ENCODE results near the gene PRRT1. TPM values are rescaled to one million over a fixed set of nuclear protein-coding genes. Genes with fewer than 3 reads are reported as not detected.

The PRRT1 gene
- total RNA-seq, 6 donors from 2014 or later: 0.69 to 6.3 (median 0.98) TPM; not detected in 1

DNA sequence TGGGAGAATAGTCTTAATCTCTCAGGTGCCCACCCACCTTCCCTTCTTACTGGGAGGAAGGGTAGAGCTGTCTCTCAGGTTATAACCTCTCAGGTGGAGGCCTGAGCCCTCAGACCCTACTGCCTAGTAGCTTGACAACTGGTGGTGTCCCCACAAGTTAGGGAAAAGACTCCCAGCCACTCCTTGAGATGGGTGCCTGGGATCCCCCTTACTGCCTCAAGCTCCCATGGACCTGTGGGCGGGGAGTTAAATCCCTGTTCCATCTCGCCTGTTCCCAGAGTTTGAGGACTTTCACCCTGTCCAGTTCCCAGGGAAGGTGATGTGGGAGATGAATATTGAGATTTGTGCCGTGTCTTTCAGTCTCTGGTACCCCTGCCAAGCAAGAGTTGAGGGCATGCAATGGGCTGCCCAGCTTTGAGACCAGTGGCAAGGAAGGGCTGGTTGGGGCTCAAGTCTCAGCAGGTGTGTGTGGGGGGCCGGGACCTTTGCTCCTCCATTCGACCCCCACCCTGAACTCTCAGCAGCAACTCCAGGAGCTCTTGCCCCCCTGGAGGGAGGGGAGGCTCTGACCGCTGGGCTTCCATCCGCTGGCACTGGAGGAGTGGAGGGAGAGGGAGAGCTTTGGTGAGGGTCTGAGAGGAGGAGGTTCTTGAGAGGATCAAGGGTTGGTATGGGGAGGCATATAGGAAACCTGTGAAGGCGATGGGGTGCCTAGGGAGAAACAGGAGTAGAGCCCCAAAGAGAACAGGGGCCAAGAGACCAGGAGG lies 39.4 kb upstream of the PRRT1 start:
- no peak for ATAC-seq (ENCODE audit: low FRiP score in 2 of 2)
- Histone ChIP-seq H3K27ac (peak overlapping the region; percentile 93 to 98 (median 96)), H3K27me3 (no peaks in the 10 kb centered on the region), H3K36me3 (peaks cover 0 to 22% (median 11%) of the 10 kb centered on the region in 4 donors), H3K4me3 (peak overlapping the region in 3 of 4 donors; percentile 72 to 96 (median 80)), H3K4me1 (peaks cover 68 to 82% (median 77%) of the 10 kb centered on the region in 4 donors), H3K9me3 (no peaks in the 10 kb centered on the region)
- WGBS, 2 donors: 78 to 82% methylated on average over 6 to 8 of the region's 8 CpGs
- no peak for DNase-seq
- TF ChIP-seq POLR2AphosphoS5 (IDR thresholded peaks at IDR 0.05): no peak
- TF ChIP-seq, protein P1, sequence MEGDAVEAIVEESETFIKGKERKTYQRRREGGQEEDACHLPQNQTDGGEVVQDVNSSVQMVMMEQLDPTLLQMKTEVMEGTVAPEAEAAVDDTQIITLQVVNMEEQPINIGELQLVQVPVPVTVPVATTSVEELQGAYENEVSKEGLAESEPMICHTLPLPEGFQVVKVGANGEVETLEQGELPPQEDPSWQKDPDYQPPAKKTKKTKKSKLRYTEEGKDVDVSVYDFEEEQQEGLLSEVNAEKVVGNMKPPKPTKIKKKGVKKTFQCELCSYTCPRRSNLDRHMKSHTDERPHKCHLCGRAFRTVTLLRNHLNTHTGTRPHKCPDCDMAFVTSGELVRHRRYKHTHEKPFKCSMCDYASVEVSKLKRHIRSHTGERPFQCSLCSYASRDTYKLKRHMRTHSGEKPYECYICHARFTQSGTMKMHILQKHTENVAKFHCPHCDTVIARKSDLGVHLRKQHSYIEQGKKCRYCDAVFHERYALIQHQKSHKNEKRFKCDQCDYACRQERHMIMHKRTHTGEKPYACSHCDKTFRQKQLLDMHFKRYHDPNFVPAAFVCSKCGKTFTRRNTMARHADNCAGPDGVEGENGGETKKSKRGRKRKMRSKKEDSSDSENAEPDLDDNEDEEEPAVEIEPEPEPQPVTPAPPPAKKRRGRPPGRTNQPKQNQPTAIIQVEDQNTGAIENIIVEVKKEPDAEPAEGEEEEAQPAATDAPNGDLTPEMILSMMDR (IDR thresholded peaks at IDR 0.05): no peak

DNA sequence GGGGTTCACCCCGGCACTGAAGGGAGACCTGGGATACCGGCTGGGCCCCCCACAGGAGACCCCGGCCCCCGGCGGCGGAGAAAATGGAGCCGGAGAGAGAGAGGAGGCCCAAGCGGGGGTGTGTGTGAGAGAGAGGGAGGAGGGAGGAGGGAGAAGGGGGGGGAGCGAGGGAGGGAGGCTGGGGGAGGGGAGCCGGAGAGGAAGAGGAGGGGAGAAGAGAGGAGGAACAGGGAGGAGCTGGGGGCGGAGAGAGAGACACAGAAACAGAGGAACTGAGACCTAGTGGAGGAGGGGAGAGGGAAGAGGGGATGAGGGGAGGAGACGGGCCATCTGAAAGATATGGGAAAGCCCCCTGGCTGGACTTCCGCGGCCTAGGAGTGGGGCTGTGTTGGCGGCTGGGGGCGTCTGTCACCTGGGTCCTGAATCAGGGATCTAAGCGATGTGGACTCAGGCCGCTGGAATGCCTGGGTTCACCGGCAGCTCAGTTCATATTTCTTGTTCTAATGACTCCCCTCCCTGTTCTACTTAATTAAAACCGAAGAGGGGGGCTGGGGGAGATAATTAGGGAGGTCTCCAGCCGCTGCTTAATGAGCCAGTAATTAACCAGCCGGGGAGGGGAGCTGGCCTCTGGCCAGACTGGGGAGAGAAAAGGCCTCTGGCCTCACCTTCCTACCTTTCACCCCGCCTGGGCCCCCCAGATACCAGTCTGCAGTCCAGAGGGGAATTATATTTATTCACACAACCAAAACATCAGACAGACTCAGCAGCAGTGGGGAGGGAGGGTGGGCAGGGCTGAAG lies 38.5 kb upstream of the PRRT1 start, which contains the start of gene PBX2:
Gene PBX2 (minus strand): TSS at position 149 of the 798 bp plus-strand sequence. CDS start 287 bp downstream, outside the sequence.
- H3K36me3 ChIP-seq: peaks cover 0 to 24% (median 12%) of the 10 kb centered on the region in 4 donors
- H3K4me3 ChIP-seq: peak within 1 kb of the TSS; percentile 72 to 96 (median 83)
- 1 to 2% methylated on average over 16 to 19 of the region's 23 CpGs for WGBS, 2 donors
- H3K4me1 ChIP-seq: peaks cover 72 to 87% (median 82%) of the 10 kb centered on the region in 4 donors
- no peaks in the 10 kb centered on the region for H3K27me3 ChIP-seq
- no peaks in the 10 kb centered on the region for H3K9me3 ChIP-seq
- ATAC-seq (ENCODE audit: low FRiP score in 2 of 2): peak; percentile 83 to 88
- peak within 1 kb of the TSS; percentile 93 to 98 (median 96) for H3K27ac ChIP-seq
- peak in 1 of 2 donors; percentile 95 for DNase-seq
- peak; percentile 54 to 88 for TF ChIP-seq POLR2AphosphoS5 (IDR thresholded peaks at IDR 0.05)
- TF ChIP-seq POLR2A (IDR thresholded peaks at IDR 0.05): peak in 2 of 4 donors; percentile 87 to 92
- no peak for TF ChIP-seq EP300 (IDR thresholded peaks at IDR 0.05)
- TF ChIP-seq, protein P1 (IDR thresholded peaks at IDR 0.05): no peak

DNA sequence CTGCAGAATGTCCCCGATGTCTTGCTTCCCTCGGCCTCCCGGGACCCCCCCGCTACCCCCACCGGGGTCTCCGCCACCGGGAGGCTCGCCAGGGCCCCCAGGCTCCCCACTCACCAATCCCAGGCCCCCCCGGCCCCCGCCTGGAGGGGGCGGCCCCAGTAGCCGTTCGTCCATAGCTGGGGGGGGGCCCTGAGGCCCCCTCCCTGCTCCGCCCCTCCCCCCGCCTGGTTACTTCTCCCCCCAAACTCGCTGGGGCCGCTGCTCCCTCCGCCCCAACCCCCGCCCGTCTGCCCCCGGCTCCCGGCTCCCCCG lies 38.0 kb upstream of the PRRT1 start:
- ATAC-seq (ENCODE audit: low FRiP score in 2 of 2) (peak in 1 of 2 donors; percentile 10), DNase-seq (peak in 1 of 2 donors; percentile 89)
- peaks cover 69 to 81% (median 77%) of the 10 kb centered on the region in 4 donors for H3K4me1 ChIP-seq
- H3K36me3 ChIP-seq: peaks cover 0 to 24% (median 12%) of the 10 kb centered on the region in 4 donors
- H3K9me3 ChIP-seq: no peaks in the 10 kb centered on the region
- peak overlapping the region; percentile 93 to 98 (median 96) for H3K27ac ChIP-seq
- H3K27me3 ChIP-seq: no peaks in the 10 kb centered on the region
- H3K4me3 ChIP-seq: peak overlapping the region; percentile 72 to 96 (median 83)
- WGBS, 2 donors: 19% methylated on average over 4 of the region's 23 CpGs; no CpG with 5 or more reads in 1 of the 2 donors
- TF ChIP-seq POLR2A (IDR thresholded peaks at IDR 0.05): no peak
- TF ChIP-seq EP300 (IDR thresholded peaks at IDR 0.05): no peak

DNA sequence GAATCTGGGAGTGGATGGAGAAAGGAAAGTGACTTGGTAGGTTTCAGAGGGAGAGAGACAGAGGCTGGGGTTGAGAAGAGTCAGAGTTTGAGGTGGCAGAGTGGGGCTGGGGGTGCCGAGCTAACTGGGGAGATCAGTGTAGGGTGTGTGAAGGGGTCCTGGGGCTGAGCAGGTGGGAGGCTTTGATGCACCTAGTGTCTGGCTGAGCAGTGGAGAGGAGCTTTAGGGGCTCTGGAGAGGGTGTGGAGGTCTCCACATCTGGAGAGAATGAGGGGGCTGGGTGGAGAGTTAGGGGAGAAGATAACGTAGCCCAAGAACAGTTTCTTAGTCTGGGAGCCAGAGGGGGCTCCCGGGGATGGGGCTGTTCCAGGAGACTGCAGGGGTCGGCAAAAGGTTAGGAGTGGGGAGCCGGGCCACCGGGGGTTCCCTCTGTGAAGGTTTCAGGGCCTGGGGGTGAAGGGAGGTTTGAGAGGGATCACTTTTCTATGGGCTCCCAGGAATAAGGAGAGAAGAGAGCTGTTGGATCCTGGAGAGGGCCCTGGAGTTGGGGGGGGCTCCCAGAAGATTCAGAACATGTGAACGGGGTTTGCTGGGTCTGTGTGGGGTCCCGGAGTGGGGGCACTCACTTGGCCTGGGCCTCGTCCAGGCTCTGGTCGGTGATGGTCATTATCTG lies 37.5 kb upstream of the PRRT1 start:
- TF ChIP-seq, protein P1 (IDR thresholded peaks at IDR 0.05): no peak
- TF ChIP-seq EP300 (IDR thresholded peaks at IDR 0.05): no peak
- TF ChIP-seq POLR2A (IDR thresholded peaks at IDR 0.05): no peak
- TF ChIP-seq POLR2AphosphoS5 (IDR thresholded peaks at IDR 0.05): no peak
- peak overlapping the region; percentile 72 to 96 (median 83) for H3K4me3 ChIP-seq
- H3K27me3 ChIP-seq: no peaks in the 10 kb centered on the region
- 4 to 5% methylated on average over 8 to 10 of the region's 10 CpGs for WGBS, 2 donors
- ATAC-seq (ENCODE audit: low FRiP score in 2 of 2) (no peak), DNase-seq (no peak)
- peaks cover 68 to 81% (median 77%) of the 10 kb centered on the region in 4 donors for H3K4me1 ChIP-seq
- no peaks in the 10 kb centered on the region for H3K9me3 ChIP-seq
- peaks cover 0 to 24% (median 12%) of the 10 kb centered on the region in 4 donors for H3K36me3 ChIP-seq
- peak overlapping the region; percentile 93 to 98 (median 96) for H3K27ac ChIP-seq

All from upper lobe of left lung (tissue), 6 donors.